Pancreas (tissue), 10 donors: ENCODE measurements around the gene FAM25A. TPM values are rescaled to one million over a fixed set of nuclear protein-coding genes. Genes with fewer than 3 reads are reported as not detected.
A peak's percentile ranks its signal among the peaks of the same experiment; 100 is the strongest.

ENCODE experiments used
- ATAC-seq, 4 donors: fragments of 200-7000 bp; cut with Tn5 transposase; one replicate each; pipeline versions ENCODE4 v1.8.0 to v1.9.1; 2020; ENCODE audit warnings: mild to moderate bottlenecking in 4 of 4, moderate library complexity in 4 of 4
- DNase-seq, 6 donors: peaks; one replicate each; pipeline ENCODE4 v3.0.0-alpha.2; 2020
- FAIRE-seq: peaks from 2 replicates; lab custom pipeline; 2012; peaks lifted over from hg19 to GRCh38; lab: Jason Lieb, UNC
- H3K27ac ChIP-seq, 4 donors: fragments of 200-600 bp; sonication (generic); 1 replicate in 3 of 4; 2 replicates in 1 of 4; pipeline versions ENCODE4 v1.5.0 to v1.8.0; 2020
- H3K27me3 ChIP-seq, 4 donors: fragments of 200-600 bp; one replicate each; pipeline ENCODE4 v1.8.0; 2021
- H3K36me3 ChIP-seq, 3 donors: fragments of 200-600 bp; sonication (generic) in 1 of 3; one replicate each; pipeline versions ENCODE4 v1.5.0 to v1.8.0; 2020 to 2021
- H3K4me1 ChIP-seq, 3 donors: fragments of 200-600 bp; one replicate each; pipeline ENCODE4 v1.8.0; 2021
- H3K4me3 ChIP-seq, 4 donors: fragments of 200-600 bp; sonication (generic) in 2 of 4; one replicate each; pipeline versions ENCODE4 v1.5.0 to v1.8.0; 2020 to 2021
- H3K9me3 ChIP-seq, 4 donors: fragments of 200-600 bp; one replicate each; pipeline ENCODE4 v1.8.0; 2021
- WGBS, 2 donors: extraction: QIAGEN DNeasy Blood & Tissue Kit; methylation state at CpG; one replicate each; pipeline ENCODE4 v1.1.7; 2013; 5-methylcytosine and 5-hydroxymethylcytosine counted together
- intact Hi-C, 3 donors: fragments of 100-400 bp; cut with DNase I; formaldehyde crosslinking; loops; one replicate each; pipeline versions ENCODE4 v1.11.1 to v1.14.2; 2022
- polyA plus RNA-seq, 2 donors: library from polyadenylated mRNA; stranded (reverse); fragments of 200-250 nt; gene quantifications; one replicate each; pipeline ENCODE4 v1.2.3, GENCODE V29; 2013
- total RNA-seq, 6 donors: library from RNA; stranded (reverse); fragmentation: NEBNext Ultra II Directional in 4 of 6; extraction: Animal tissue kit (Norgen Biotek cat#: 25700) in 4 of 6; gene quantifications; one replicate each; pipeline versions ENCODE4 v1.2.1 to v1.2.4, GENCODE V29; 2021 to 2023
- TF ChIP-seq, protein P1 (sequence below), 4 donors: fragments of 200-600 bp; sonication (generic) in 3 of 4; IDR thresholded peaks; one replicate each; pipeline versions ENCODE4 v1.5.0 to v1.8.0; 2021; ENCODE audit warnings: antibody characterized with exemption in 4 of 4
- donor health status: healthy with polysubstance abuse.
- donor health status: DM: no; HTN: no; CAD: no; lungs with moderate emphysema.
- donor health status: DM: no; HTN: no; CAD: no.
- donor health status: control.
- donor health status: control.
- donor health status: Bipolar disorder and iron deficiency.
- donor health status: DM: yes; HTN: yes; CAD: no.
- donor health status: DM: no; HTN: no; CAD: no.
- donor health status: DM: no; HTN: no; CAD: no.
- donor health status: DM: yes; HTN: yes; CAD: no.

FAM25A gene
- total and polyA plus RNA-seq, 8 donors: 1.0 TPM; not detected in 7

GRCh38 chr10:87058171-87058570 lies 38.1 kb downstream of the FAM25A start:
- 55 to 88% methylated on average over 1 of the region's 1 CpG for WGBS, 2 donors
- DNase-seq: no peak
- no peak for ATAC-seq
- no peak for FAIRE-seq
- H3K9me3 ChIP-seq: no peaks in the 10 kb centered on the region
- H3K36me3 ChIP-seq: peaks cover 7 to 63% (median 45%) of the 10 kb centered on the region in 3 donors
- no peak overlapping the region for H3K27ac ChIP-seq
- H3K4me3 ChIP-seq: no peak overlapping the region
- H3K4me1 ChIP-seq: no peaks in the 10 kb centered on the region
- intact Hi-C loops: no loop called here
- no peaks in the 10 kb centered on the region for H3K27me3 ChIP-seq
- TF ChIP-seq, protein P1, sequence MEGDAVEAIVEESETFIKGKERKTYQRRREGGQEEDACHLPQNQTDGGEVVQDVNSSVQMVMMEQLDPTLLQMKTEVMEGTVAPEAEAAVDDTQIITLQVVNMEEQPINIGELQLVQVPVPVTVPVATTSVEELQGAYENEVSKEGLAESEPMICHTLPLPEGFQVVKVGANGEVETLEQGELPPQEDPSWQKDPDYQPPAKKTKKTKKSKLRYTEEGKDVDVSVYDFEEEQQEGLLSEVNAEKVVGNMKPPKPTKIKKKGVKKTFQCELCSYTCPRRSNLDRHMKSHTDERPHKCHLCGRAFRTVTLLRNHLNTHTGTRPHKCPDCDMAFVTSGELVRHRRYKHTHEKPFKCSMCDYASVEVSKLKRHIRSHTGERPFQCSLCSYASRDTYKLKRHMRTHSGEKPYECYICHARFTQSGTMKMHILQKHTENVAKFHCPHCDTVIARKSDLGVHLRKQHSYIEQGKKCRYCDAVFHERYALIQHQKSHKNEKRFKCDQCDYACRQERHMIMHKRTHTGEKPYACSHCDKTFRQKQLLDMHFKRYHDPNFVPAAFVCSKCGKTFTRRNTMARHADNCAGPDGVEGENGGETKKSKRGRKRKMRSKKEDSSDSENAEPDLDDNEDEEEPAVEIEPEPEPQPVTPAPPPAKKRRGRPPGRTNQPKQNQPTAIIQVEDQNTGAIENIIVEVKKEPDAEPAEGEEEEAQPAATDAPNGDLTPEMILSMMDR (IDR thresholded peaks at IDR 0.05): no peak

DNA sequence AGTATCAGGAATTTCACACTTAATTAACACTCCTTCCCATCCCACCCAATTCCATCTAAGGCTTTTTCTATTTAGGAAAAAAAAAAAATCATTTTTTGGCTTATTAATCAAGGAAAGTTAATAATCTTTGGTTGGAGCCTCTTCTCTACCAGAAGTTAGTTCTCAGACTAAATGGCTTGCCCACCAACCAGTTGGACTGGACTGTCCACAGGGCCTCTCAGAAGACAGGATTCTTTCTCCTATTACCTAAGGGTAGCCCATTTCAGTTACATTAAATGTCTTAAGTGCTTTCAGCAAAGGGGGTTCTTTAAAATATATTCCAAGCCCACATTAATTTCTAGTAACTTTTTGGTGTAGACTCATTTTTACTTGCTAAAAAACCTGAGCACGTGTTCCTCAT lies 39.3 kb downstream of the FAM25A start:
- Histone ChIP-seq H3K36me3 (peaks cover 7 to 52% (median 45%) of the 10 kb centered on the region in 3 donors), H3K4me1 (no peaks in the 10 kb centered on the region), H3K4me3 (no peak overlapping the region), H3K27me3 (no peaks in the 10 kb centered on the region), H3K27ac (no peak overlapping the region), H3K9me3 (no peaks in the 10 kb centered on the region)
- TF ChIP-seq, protein P1 (IDR thresholded peaks at IDR 0.05): no peak
- WGBS, 2 donors: 95 to 98% methylated on average over 1 of the region's 1 CpG
- DNase-seq (no peak), FAIRE-seq (no peak), ATAC-seq (no peak)
- intact Hi-C loops: no loop called here

DNA sequence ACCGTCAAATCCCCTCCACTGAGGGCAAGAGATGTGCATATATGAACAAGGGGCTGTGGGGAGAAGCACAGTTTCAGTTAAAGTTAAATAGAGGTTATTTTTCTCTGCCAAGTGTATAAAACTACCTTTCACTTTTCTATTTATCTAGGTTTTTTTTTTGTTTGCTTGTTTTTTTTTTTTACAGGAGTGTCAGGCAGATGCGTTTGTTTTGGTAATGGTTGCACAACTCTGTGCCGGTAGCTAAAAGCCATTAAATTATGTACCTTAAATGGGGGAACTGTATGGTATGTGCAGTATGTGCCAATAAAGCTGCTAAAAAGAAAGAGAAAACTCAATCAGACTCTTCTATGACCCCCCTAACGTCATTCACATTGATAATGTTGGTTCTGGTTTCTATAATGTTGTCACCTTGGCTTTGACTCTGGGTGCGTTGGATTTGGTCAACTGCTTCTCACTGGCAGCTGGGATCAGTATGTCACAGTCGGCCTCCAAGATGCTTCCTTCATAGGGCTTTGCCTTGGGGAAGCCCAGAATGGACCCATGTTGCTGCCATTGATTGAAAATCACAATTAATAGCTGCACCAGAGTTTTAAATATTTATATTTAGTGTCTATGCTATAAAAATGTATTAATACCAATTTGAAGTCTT lies 40.3 kb downstream of the FAM25A start:
- Histone ChIP-seq H3K4me1 (no peaks in the 10 kb centered on the region), H3K4me3 (no peak overlapping the region), H3K36me3 (peaks cover 7 to 43% (median 41%) of the 10 kb centered on the region in 3 donors), H3K27me3 (no peaks in the 10 kb centered on the region), H3K9me3 (no peaks in the 10 kb centered on the region), H3K27ac (no peak overlapping the region)
- ATAC-seq (no peak), DNase-seq (no peak), FAIRE-seq (no peak)
- WGBS, 2 donors: 75 to 80% methylated on average over 6 of the region's 6 CpGs
- intact Hi-C loops: no loop called here
- TF ChIP-seq, protein P1 (IDR thresholded peaks at IDR 0.05): no peak

GRCh38 chr10:87064651-87065050 lies 44.6 kb downstream of the FAM25A start:
- H3K9me3 ChIP-seq: no peaks in the 10 kb centered on the region
- no peak for FAIRE-seq
- TF ChIP-seq, protein P1 (IDR thresholded peaks at IDR 0.05): no peak
- H3K36me3 ChIP-seq: peaks cover 5 to 31% (median 31%) of the 10 kb centered on the region in 3 donors
- intact Hi-C loops: no loop called here
- no peak for DNase-seq
- WGBS, 2 donors: 52 to 53% methylated on average over 5 of the region's 5 CpGs
- H3K4me1 ChIP-seq: no peaks in the 10 kb centered on the region
- H3K27ac ChIP-seq: peak overlapping the region in 2 of 4 donors; percentile 18 to 35
- no peak overlapping the region for H3K4me3 ChIP-seq
- peak in 2 of 4 donors; percentile 47 to 76 for ATAC-seq
- no peaks in the 10 kb centered on the region for H3K27me3 ChIP-seq

GRCh38 chr10:87066178-87066577 lies 46.1 kb downstream of the FAM25A start:
- peaks cover 5 to 28% (median 19%) of the 10 kb centered on the region in 3 donors for H3K36me3 ChIP-seq
- H3K27me3 ChIP-seq: no peaks in the 10 kb centered on the region
- DNase-seq: no peak
- no peaks in the 10 kb centered on the region for H3K4me1 ChIP-seq
- TF ChIP-seq, protein P1 (IDR thresholded peaks at IDR 0.05): no peak
- no peak overlapping the region for H3K4me3 ChIP-seq
- intact Hi-C loops: no loop called here
- ATAC-seq: no peak
- 95 to 100% methylated on average over 2 of the region's 2 CpGs for WGBS, 2 donors
- no peak overlapping the region for H3K27ac ChIP-seq
- H3K9me3 ChIP-seq: no peaks in the 10 kb centered on the region
- no peak for FAIRE-seq
